Hepatocyte (in vitro differentiated cells): ENCODE results near the gene CTNNAL1. TPM values are rescaled to one million over a fixed set of nuclear protein-coding genes. Genes with fewer than 3 reads are reported as not detected.

ENCODE experiments used
- DNase-seq: peaks from one replicate; pipeline ENCODE4 v3.0.0-alpha.2; 2016; ENCODE audit warnings: low spot score
- H2AFZ ChIP-seq: fragments of 200-600 bp; sonication (generic); 2 replicates; pipeline ENCODE4 v1.6.0; 2016; ENCODE audit warnings: antibody characterized with exemption, mild to moderate bottlenecking
- H3K27ac ChIP-seq: fragments of 200-600 bp; sonication (generic); 2 replicates; pipeline ENCODE4 v1.5.1; 2016; ENCODE audit warnings: mild to moderate bottlenecking
- H3K27me3 ChIP-seq: fragments of 200-600 bp; sonication (generic); 2 replicates; pipeline ENCODE4 v1.6.1; 2016
- H3K36me3 ChIP-seq: fragments of 200-600 bp; sonication (generic); replicated peaks from 2 replicates; pipeline ENCODE4 v1.5.1; 2016; ENCODE audit warnings: low read depth; ENCODE audit not compliant: insufficient read depth
- H3K4me1 ChIP-seq: fragments of 200-600 bp; sonication (generic); 2 replicates; pipeline ENCODE4 v1.5.1; 2016; ENCODE audit warnings: mild to moderate bottlenecking, moderate library complexity; ENCODE audit not compliant: insufficient read depth
- H3K4me2 ChIP-seq: fragments of 200-600 bp; sonication (generic); 2 replicates; pipeline ENCODE4 v1.6.0; 2016
- H3K4me3 ChIP-seq: fragments of 200-600 bp; sonication (generic); 2 replicates; pipeline ENCODE4 v1.5.1; 2016; ENCODE audit warnings: mild to moderate bottlenecking
- H3K79me2 ChIP-seq: fragments of 200-600 bp; sonication (generic); 2 replicates; pipeline ENCODE4 v1.6.0; 2017; ENCODE audit warnings: mild to moderate bottlenecking
- H3K9me2 ChIP-seq: fragments of 200-600 bp; sonication (generic); replicated peaks from 2 replicates; pipeline ENCODE4 v1.6.0; 2017; ENCODE audit warnings: mild to moderate bottlenecking; ENCODE audit not compliant: insufficient read depth
- H3K9me3 ChIP-seq: fragments of 200-600 bp; sonication (generic); 2 replicates; pipeline ENCODE4 v1.5.1; 2016; ENCODE audit warnings: low read depth, mild to moderate bottlenecking
- H4K20me1 ChIP-seq: fragments of 200-600 bp; sonication (generic); 2 replicates; pipeline ENCODE4 v1.6.0; 2016; ENCODE audit warnings: mild to moderate bottlenecking; ENCODE audit not compliant: insufficient read depth, poor library complexity, severe bottlenecking
- CTCF ChIP-seq: fragments of 200-600 bp; sonication (generic); IDR thresholded peaks from 2 replicates; pipeline ENCODE4 v1.5.1; 2016; ENCODE audit warnings: antibody characterized with exemption, mild to moderate bottlenecking; ENCODE audit not compliant: poor library complexity
- EZH2 ChIP-seq: fragments of 200-600 bp; sonication (generic); IDR thresholded peaks from 2 replicates; pipeline ENCODE4 v1.6.1; 2016; ENCODE audit warnings: antibody characterized with exemption, mild to moderate bottlenecking, borderline replicate concordance
- EZH2phosphoT487 ChIP-seq: fragments of 200-600 bp; sonication (generic); IDR thresholded peaks from one replicate; pipeline ENCODE4 v1.6.1; 2018; ENCODE audit warnings: antibody characterized with exemption, mild to moderate bottlenecking, low read depth, moderate library complexity; ENCODE audit not compliant: unreplicated experiment, severe bottlenecking
- WGBS: methylation state at CpG from one replicate; pipeline ENCODE4 v1.1.6; 2016; ENCODE audit warnings: low lambda C conversion rate; ENCODE audit errors: missing lambda C conversion rate; 5-methylcytosine and 5-hydroxymethylcytosine counted together
- polyA plus RNA-seq: library from polyadenylated mRNA; unstranded; fragments of >200 nt; fragmentation: Nextera tagmentation; extraction: Ambion mirVana; gene quantifications from 2 replicates; pipeline ENCODE4 v1.2.1, GENCODE V29; 2016
- total RNA-seq: library from RNA; depleted of rRNA; stranded (reverse); fragments of >200 nt; gene quantifications from 2 replicates; pipeline ENCODE4 v1.2.3, GENCODE V29; 2014

The CTNNAL1 gene
- total and polyA plus RNA-seq, 2 experiments from 2014 or later: 54.5 to 57.4 TPM

- Histone ChIP-seq H3K4me2 (no peak overlapping the region), H3K79me2 (peaks cover 26% of the 10 kb centered on the region), H3K27ac (no peak overlapping the region), H4K20me1 (no peaks in the 10 kb centered on the region), H3K9me2 (no peaks in the 10 kb centered on the region), H2AFZ (no peak overlapping the region), H3K27me3 (no peaks in the 10 kb centered on the region), H3K4me3 (no peak overlapping the region), H3K9me3 (no peaks in the 10 kb centered on the region), H3K36me3 (no peaks in the 10 kb centered on the region), H3K4me1 (no peaks in the 10 kb centered on the region)
- 97% methylated on average over 4 of the region's 4 CpGs for WGBS
- no peak for DNase-seq
- TF ChIP-seq EZH2phosphoT487 (no peak), CTCF (no peak), EZH2 (no peak)
Measured at GRCh38 chr9:109028457-109028856, 15.2 kb upstream of the CTNNAL1 start.

- TF ChIP-seq CTCF: no peak
- TF ChIP-seq EZH2phosphoT487: no peak
- no peak for TF ChIP-seq EZH2
- H3K79me2 ChIP-seq: peaks cover 26% of the 10 kb centered on the region
- no peaks in the 10 kb centered on the region for H3K36me3 ChIP-seq
- no peaks in the 10 kb centered on the region for H3K27me3 ChIP-seq
- H3K4me3 ChIP-seq: no peak overlapping the region
- H3K4me1 ChIP-seq: no peaks in the 10 kb centered on the region
- 41% methylated on average over 2 of the region's 2 CpGs for WGBS
- H3K27ac ChIP-seq: peak overlapping the region; percentile 37
- no peaks in the 10 kb centered on the region for H3K9me3 ChIP-seq
- peak overlapping the region; percentile 15 for H3K4me2 ChIP-seq
- H4K20me1 ChIP-seq: no peaks in the 10 kb centered on the region
- H3K9me2 ChIP-seq: no peaks in the 10 kb centered on the region
- peak; percentile 49 for DNase-seq
- H2AFZ ChIP-seq: no peak overlapping the region
Measured at GRCh38 chr9:109027176-109027575, 13.9 kb upstream of the CTNNAL1 start.

- no peak for TF ChIP-seq EZH2
- TF ChIP-seq CTCF: no peak
- TF ChIP-seq EZH2phosphoT487: no peak
- no peak overlapping the region for H3K4me2 ChIP-seq
- no peak overlapping the region for H2AFZ ChIP-seq
- no peak for DNase-seq
- no peaks in the 10 kb centered on the region for H3K27me3 ChIP-seq
- no peaks in the 10 kb centered on the region for H3K9me3 ChIP-seq
- peaks cover 3% of the 10 kb centered on the region for H4K20me1 ChIP-seq
- H3K79me2 ChIP-seq: peaks cover 23% of the 10 kb centered on the region
- H3K36me3 ChIP-seq: no peaks in the 10 kb centered on the region
- no peaks in the 10 kb centered on the region for H3K4me1 ChIP-seq
- no peaks in the 10 kb centered on the region for H3K9me2 ChIP-seq
- H3K4me3 ChIP-seq: no peak overlapping the region
- H3K27ac ChIP-seq: no peak overlapping the region
- 90% methylated on average over 7 of the region's 7 CpGs for WGBS
Measured at GRCh38 chr9:109026306-109026705, 13.0 kb upstream of the CTNNAL1 start.

GRCh38 chr9:109022873-109023272, 9.6 kb upstream of the CTNNAL1 start:
- no peaks in the 10 kb centered on the region for H3K4me1 ChIP-seq
- H3K4me2 ChIP-seq: no peak overlapping the region
- H3K36me3 ChIP-seq: no peaks in the 10 kb centered on the region
- H4K20me1 ChIP-seq: peaks cover 6% of the 10 kb centered on the region
- TF ChIP-seq CTCF (no peak), EZH2phosphoT487 (no peak), EZH2 (no peak)
- no peaks in the 10 kb centered on the region for H3K9me3 ChIP-seq
- no peaks in the 10 kb centered on the region for H3K9me2 ChIP-seq
- H3K79me2 ChIP-seq: peaks cover 13% of the 10 kb centered on the region
- DNase-seq: no peak
- no peak overlapping the region for H3K27ac ChIP-seq
- H3K4me3 ChIP-seq: no peak overlapping the region
- no peaks in the 10 kb centered on the region for H3K27me3 ChIP-seq
- H2AFZ ChIP-seq: no peak overlapping the region
